H9 (cell line): Measurements from ENCODE around the gene FLRT2. TPM values are rescaled to one million over a fixed set of nuclear protein-coding genes. Genes with fewer than 3 reads are reported as not detected.

ENCODE experiments used
- DNase-seq: peaks from one replicate; pipeline ENCODE4 v3.0.0-alpha.2; 2017
- H2AFZ ChIP-seq: one replicate; pipeline ENCODE4 v1.6.1; 2013; ENCODE audit warnings: mild to moderate bottlenecking, low read length, control low read depth, moderate library complexity
- H2AK5ac ChIP-seq: 2 replicates; pipeline ENCODE4 v1.6.1; 2013; ENCODE audit warnings: low read length, control low read depth, mixed read lengths; ENCODE audit not compliant: insufficient read length
- H2BK120ac ChIP-seq: one replicate; pipeline ENCODE4 v1.6.1; 2013; ENCODE audit warnings: low read depth, mild to moderate bottlenecking, low read length, control low read depth, inconsistent platforms; ENCODE audit not compliant: poor library complexity, severe bottlenecking
- H2BK12ac ChIP-seq: 2 replicates; pipeline ENCODE4 v1.6.1; 2013; ENCODE audit warnings: low read length, control low read depth, mixed read lengths, low read depth; ENCODE audit not compliant: insufficient read length
- H2BK15ac ChIP-seq: 2 replicates; pipeline ENCODE4 v1.6.1; 2013; ENCODE audit warnings: low read depth, low read length, control low read depth
- H2BK20ac ChIP-seq: one replicate; pipeline ENCODE4 v1.6.1; 2013; ENCODE audit warnings: low read depth, mild to moderate bottlenecking, low read length, control low read depth, inconsistent platforms; ENCODE audit not compliant: poor library complexity, severe bottlenecking
- H2BK5ac ChIP-seq: 2 replicates; pipeline ENCODE4 v1.6.1; 2013; ENCODE audit warnings: low read length, control low read depth, mixed read lengths; ENCODE audit not compliant: insufficient read length
- H3K14ac ChIP-seq: 2 replicates; pipeline ENCODE4 v1.6.1; 2013; ENCODE audit warnings: low read length, control low read depth; ENCODE audit not compliant: insufficient read depth
- H3K18ac ChIP-seq: 2 replicates; pipeline ENCODE4 v1.6.1; 2013; ENCODE audit warnings: low read depth, mild to moderate bottlenecking, mixed read lengths, low read length, control low read depth; ENCODE audit not compliant: insufficient read length
- H3K23ac ChIP-seq: 2 replicates; pipeline ENCODE4 v1.6.1; 2013; ENCODE audit warnings: low read length, control low read depth, mixed read lengths, low read depth; ENCODE audit not compliant: insufficient read length
- H3K23me2 ChIP-seq: 2 replicates; pipeline ENCODE4 v1.6.1; 2013; ENCODE audit warnings: low read depth, mild to moderate bottlenecking, mixed read lengths, low read length, control low read depth; ENCODE audit not compliant: insufficient read length, poor library complexity, severe bottlenecking
- H3K27ac ChIP-seq: 2 replicates; pipeline ENCODE4 v1.5.1; 2013; ENCODE audit warnings: low read length, control low read depth, mixed read lengths, low read depth; ENCODE audit not compliant: insufficient read length
- H3K27me3 ChIP-seq: 2 replicates; pipeline ENCODE4 v1.6.1; 2013; ENCODE audit warnings: low read length, control low read depth, inconsistent platforms; ENCODE audit not compliant: insufficient read depth
- H3K4ac ChIP-seq: 2 replicates; pipeline ENCODE4 v1.6.1; 2013; ENCODE audit warnings: low read depth, mild to moderate bottlenecking, control low read depth, inconsistent platforms, low read length, moderate library complexity
- H3K4me1 ChIP-seq: 2 replicates; pipeline ENCODE4 v1.6.1; 2013; ENCODE audit warnings: low read length, control low read depth, inconsistent platforms; ENCODE audit not compliant: insufficient read depth
- H3K4me2 ChIP-seq: 2 replicates; pipeline ENCODE4 v1.6.1; 2013; ENCODE audit warnings: low read length, control low read depth, mixed read lengths; ENCODE audit not compliant: insufficient read length, insufficient read depth
- H3K56ac ChIP-seq: 2 replicates; pipeline ENCODE4 v1.6.1; 2013; ENCODE audit warnings: low read depth, mild to moderate bottlenecking, mixed read lengths, low read length, control low read depth; ENCODE audit not compliant: insufficient read length
- H3K79me1 ChIP-seq: 2 replicates; pipeline ENCODE4 v1.6.1; 2013; ENCODE audit warnings: low read depth, mild to moderate bottlenecking, moderate library complexity, low read length, control low read depth, inconsistent platforms; ENCODE audit not compliant: insufficient read depth, poor library complexity, severe bottlenecking
- H3K79me2 ChIP-seq: 2 replicates; pipeline ENCODE4 v1.6.1; 2013; ENCODE audit warnings: low read length, control low read depth, inconsistent platforms; ENCODE audit not compliant: insufficient read depth
- H3K9ac ChIP-seq: 2 replicates; pipeline ENCODE4 v1.6.1; 2013; ENCODE audit warnings: low read length, control low read depth, mixed read lengths; ENCODE audit not compliant: insufficient read length; ENCODE audit errors: extremely low read depth
- H3K9me3 ChIP-seq: one replicate; pipeline ENCODE4 v1.6.1; 2013; ENCODE audit warnings: low read depth, low read length, inconsistent platforms; ENCODE audit not compliant: control insufficient read depth
- H3T11ph ChIP-seq: one replicate; pipeline ENCODE4 v1.6.1; 2013; ENCODE audit warnings: mild to moderate bottlenecking, low read length, control low read depth, inconsistent platforms
- H4K20me1 ChIP-seq: one replicate; pipeline ENCODE4 v1.6.1; 2013; ENCODE audit not compliant: control insufficient read depth, insufficient read length, insufficient read depth
- H4K5ac ChIP-seq: 2 replicates; pipeline ENCODE4 v1.6.1; 2013; ENCODE audit warnings: low read depth, mild to moderate bottlenecking, mixed read lengths, low read length, control low read depth; ENCODE audit not compliant: insufficient read length
- H4K8ac ChIP-seq: replicated peaks from 2 replicates; pipeline ENCODE4 v1.6.1; 2013; ENCODE audit warnings: low read length, control low read depth, mixed read lengths, low read depth; ENCODE audit not compliant: insufficient read length
- H4K91ac ChIP-seq: 2 replicates; pipeline ENCODE4 v1.6.1; 2013; ENCODE audit warnings: low read depth, mild to moderate bottlenecking, moderate library complexity, mixed read lengths, low read length, control low read depth; ENCODE audit not compliant: insufficient read length
- H3K27ac Mint-ChIP-seq, 3 experiments: 2 replicates in 2 of 3; 3 replicates in 1 of 3; pipeline ENCODE4 v1.8.0; 2020 to 2021; ENCODE audit warnings: mixed read lengths in 3 of 3, mild to moderate bottlenecking in 1 of 3, moderate library complexity in 1 of 3
- H3K27me3 Mint-ChIP-seq: 2 replicates; pipeline ENCODE4 v1.8.0; 2021; ENCODE audit warnings: low read depth, mild to moderate bottlenecking, moderate library complexity, mixed read lengths
- H3K36me3 Mint-ChIP-seq, 3 experiments: 2 replicates in 2 of 3; 3 replicates in 1 of 3; pipeline ENCODE4 v1.8.0; 2020 to 2021; ENCODE audit warnings: low read depth in 3 of 3, mixed read lengths in 3 of 3; ENCODE audit not compliant: insufficient read depth in 1 of 3
- H3K4me1 Mint-ChIP-seq, 2 experiments: 2 replicates each; pipeline ENCODE4 v1.8.0; 2020; ENCODE audit warnings: mixed read lengths in 2 of 2
- H3K4me3 Mint-ChIP-seq, 2 experiments: 2 replicates in 1 of 2; 3 replicates in 1 of 2; pipeline ENCODE4 v1.8.0; 2020 to 2021; ENCODE audit warnings: mild to moderate bottlenecking in 2 of 2, mixed read lengths in 2 of 2, moderate library complexity in 1 of 2
- H3K9me3 Mint-ChIP-seq, 2 experiments: 2 replicates in 1 of 2; 3 replicates in 1 of 2; pipeline ENCODE4 v1.8.0; 2020; ENCODE audit warnings: mild to moderate bottlenecking in 2 of 2, mixed read lengths in 2 of 2, moderate library complexity in 1 of 2
- WGBS: extraction: QIAGEN DNeasy Blood & Tissue Kit; methylation state at CpG from one replicate; pipeline ENCODE4 v1.1.7; 2013; ENCODE audit warnings: missing lambda C conversion rate, low lambda C conversion rate, mixed read lengths; ENCODE audit not compliant: insufficient read length; ENCODE audit errors: extremely low coverage; 5-methylcytosine and 5-hydroxymethylcytosine counted together
- total RNA-seq: library from RNA; stranded (reverse); gene quantifications from 2 replicates; pipeline ENCODE4 v1.2.1, GENCODE V29; 2021
- TF ChIP-seq, protein P1 (sequence below): fragments of 200-600 bp; sonication (generic); conservative IDR thresholded peaks from 3 replicates; pipeline ENCODE4 v1.8.0; 2021; ENCODE audit warnings: antibody characterized with exemption, mild to moderate bottlenecking

FLRT2 gene
- total RNA-seq, 1 experiment from 2014 or later = 3.3 TPM

- Histone ChIP-seq H2BK15ac (no peak overlapping the region), H4K5ac (no peak overlapping the region), H3K4ac (no peak overlapping the region), H2BK12ac (no peak overlapping the region), H3K18ac (no peak overlapping the region), H4K20me1 (no peaks in the 10 kb centered on the region), H3K23me2 (no peaks in the 10 kb centered on the region), H3K4me1 (no peaks in the 10 kb centered on the region; the same call in 1 of the 2 replicates), H2AFZ (no peak overlapping the region), H3K79me2 (no peaks in the 10 kb centered on the region), H3K27me3 (no peaks in the 10 kb centered on the region), H3K79me1 (no peaks in the 10 kb centered on the region), H3K27ac (no peak overlapping the region), H3K9me3 (no peaks in the 10 kb centered on the region), H2BK5ac (no peak overlapping the region), H2BK120ac (no peak overlapping the region), H4K8ac (no peak overlapping the region), H3K9ac (no peak overlapping the region), H3K23ac (no peak overlapping the region), H3K56ac (no peak overlapping the region), H4K91ac (no peak overlapping the region), H3K14ac (no peak overlapping the region), H2BK20ac (no peak overlapping the region), H3K4me2 (no peak overlapping the region), H2AK5ac (no peak overlapping the region), H3T11ph (no peak overlapping the region)
- Mint-ChIP-seq H3K9me3 (no peaks in the 10 kb centered on the region), H3K27ac (no peak overlapping the region), H3K27me3 (no peaks in the 10 kb centered on the region), H3K36me3 (no peaks in the 10 kb centered on the region), H3K4me1 (peaks cover 27% of the 10 kb centered on the region in 2 experiments), H3K4me3 (no peak overlapping the region)
- no peak for DNase-seq
- no CpG with 5 or more reads among the region's 4 CpGs for WGBS
- TF ChIP-seq, protein P1, sequence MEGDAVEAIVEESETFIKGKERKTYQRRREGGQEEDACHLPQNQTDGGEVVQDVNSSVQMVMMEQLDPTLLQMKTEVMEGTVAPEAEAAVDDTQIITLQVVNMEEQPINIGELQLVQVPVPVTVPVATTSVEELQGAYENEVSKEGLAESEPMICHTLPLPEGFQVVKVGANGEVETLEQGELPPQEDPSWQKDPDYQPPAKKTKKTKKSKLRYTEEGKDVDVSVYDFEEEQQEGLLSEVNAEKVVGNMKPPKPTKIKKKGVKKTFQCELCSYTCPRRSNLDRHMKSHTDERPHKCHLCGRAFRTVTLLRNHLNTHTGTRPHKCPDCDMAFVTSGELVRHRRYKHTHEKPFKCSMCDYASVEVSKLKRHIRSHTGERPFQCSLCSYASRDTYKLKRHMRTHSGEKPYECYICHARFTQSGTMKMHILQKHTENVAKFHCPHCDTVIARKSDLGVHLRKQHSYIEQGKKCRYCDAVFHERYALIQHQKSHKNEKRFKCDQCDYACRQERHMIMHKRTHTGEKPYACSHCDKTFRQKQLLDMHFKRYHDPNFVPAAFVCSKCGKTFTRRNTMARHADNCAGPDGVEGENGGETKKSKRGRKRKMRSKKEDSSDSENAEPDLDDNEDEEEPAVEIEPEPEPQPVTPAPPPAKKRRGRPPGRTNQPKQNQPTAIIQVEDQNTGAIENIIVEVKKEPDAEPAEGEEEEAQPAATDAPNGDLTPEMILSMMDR = no peak
Measured at GRCh38 chr14:85566603-85567002, 36.7 kb downstream of the FLRT2 start.
